KG1 (cell line): Measurements from ENCODE around the gene ENG.
"Not testable (repeated sequence)": the region's sequence is repeated elsewhere in the genome, so short reads cannot be mapped to it uniquely, and the experiment has no call there.

ENCODE experiments used
- DNase-seq: peaks from one replicate; lab custom pipeline; 2025; lab: John Stamatoyannopoulos, UW

The ENG gene

DNA sequence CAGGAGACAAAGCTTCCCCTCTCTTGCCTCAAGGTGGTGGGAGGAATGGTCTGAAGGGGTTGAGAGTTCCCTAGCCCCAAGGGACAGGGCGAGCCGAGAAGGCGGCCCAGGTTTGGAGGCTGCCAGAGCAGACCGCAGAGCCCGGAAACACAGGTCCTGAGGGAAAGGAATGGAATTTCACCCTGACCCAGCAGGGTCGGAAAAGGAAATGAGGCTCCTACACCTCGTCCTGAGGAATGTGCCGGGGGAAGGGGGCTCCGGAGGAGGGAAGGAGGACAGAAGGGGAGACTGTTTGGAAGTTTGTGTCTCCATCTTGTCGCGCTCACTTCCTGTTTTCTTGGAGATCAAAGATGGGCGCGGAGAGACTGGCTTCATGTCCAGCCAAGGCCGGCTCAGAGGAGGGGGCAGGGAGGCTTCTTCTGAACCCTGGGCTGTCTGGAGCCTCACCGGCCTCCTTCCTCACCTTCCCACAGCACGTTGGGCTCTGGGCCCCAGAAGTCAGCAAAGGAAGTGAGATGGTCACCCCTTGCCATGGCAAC lies 9.6 kb downstream of the ENG start:
- no peak for DNase-seq

DNA sequence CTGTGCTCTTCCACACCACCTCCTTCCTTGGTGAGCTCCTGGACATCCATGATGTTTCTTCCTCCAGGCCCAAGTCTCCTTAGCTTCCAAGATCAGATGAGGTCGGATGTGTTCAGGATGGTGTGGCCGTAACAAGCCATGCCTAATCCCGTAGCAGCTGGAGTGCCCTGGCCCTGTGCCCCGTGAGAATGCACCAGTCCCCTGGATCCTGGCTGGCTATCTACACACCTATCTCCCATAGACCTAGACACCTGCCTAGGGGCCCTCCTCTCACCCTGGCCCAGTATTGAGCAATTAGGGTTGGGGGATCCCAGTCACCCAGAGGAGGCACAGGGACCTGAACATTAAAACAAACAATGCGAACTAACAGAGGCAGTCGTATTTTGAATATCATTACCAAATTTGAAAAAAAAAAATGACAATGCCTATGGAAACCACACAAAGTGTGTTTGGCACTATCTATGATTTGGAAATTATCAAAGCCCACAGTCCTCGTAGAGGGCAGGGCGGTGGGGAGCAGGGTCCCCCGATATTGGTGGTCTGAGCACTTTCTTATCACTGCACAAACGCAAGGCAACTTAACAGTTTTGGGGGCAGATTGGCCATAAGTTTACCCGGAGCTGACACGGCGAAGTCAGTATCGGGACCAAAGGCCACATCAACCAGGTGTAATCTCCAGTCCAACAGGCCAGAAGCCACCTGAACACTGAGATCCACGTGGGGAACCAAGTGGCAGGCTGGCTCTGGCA lies 13.2 kb downstream of the ENG start:
- DNase-seq, result no peak

DNA sequence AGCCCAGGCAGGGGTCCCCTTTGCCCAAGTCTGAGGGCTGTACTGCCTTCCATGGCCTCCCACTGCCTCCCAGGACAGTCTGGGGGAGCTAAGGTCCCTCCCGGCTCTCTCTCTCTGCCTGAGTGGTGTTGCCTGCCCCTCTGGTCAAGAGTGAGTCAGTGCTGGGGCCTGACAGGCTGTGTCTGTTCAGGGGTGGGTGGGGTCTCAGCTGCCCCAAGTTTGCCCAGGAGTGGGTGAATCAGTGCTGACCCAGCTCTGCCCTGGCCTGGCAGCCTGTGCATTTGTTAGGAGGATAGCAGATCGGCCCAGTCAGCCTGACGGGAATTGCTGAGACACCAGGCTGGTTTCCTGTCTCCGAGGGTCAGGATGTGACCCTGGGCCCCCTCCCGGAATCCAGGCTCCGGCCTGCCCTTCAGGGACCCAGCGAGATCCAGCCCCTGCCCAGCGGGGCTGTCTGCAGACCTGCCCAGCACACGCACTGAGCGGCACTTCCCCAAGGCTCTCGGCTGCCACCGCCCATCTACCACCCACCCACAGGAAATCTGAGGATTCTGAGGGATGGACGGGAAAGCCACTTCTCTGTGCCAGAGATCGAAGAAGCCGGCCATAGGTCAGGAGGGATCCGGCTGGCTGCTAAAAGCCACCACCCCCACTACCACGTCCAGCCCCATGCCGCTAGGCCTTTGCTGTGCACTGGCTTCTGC lies 15.9 kb downstream of the ENG start:
- no peak for DNase-seq

DNA sequence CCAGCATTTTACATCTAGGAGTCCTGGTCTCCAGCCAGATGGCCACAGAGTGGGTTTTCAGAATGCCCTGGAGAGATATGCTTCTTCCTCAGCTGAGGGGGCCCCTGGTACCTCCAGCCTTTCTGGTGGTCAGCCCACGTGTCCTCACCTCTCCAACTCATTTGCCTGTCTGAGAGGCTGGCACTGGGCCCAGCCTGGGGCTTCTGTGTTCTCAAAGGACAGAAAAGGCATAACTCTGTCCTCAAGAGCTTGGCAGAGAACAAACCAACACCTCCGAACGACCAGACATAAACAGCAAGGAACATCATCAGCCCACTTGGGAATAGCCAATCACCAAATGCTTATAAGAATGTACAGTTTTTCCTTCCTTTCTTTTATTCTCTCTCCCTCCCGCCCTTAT lies 17.1 kb downstream of the ENG start:
- no peak for DNase-seq

DNA sequence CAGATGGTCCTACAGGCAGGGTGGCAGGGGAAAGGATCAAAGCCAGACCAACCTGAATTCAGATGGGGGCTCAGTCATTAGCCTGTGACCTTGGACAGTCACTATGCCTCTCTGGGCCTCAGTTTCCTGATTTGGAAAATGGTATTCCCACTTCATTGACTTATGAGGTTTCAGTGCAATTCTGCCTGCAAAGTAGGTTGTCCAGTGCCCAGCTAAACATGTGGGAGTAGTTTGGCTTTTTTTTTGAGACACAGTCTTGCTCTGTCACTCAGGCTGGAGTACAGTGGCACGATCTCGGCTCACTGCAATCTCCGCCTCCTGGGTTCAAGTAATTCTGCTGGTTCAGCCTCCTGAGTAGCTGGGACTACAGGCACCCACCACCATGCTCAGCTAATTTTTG lies 17.9 kb downstream of the ENG start:
- DNase-seq, result not testable (repeated sequence)

DNA sequence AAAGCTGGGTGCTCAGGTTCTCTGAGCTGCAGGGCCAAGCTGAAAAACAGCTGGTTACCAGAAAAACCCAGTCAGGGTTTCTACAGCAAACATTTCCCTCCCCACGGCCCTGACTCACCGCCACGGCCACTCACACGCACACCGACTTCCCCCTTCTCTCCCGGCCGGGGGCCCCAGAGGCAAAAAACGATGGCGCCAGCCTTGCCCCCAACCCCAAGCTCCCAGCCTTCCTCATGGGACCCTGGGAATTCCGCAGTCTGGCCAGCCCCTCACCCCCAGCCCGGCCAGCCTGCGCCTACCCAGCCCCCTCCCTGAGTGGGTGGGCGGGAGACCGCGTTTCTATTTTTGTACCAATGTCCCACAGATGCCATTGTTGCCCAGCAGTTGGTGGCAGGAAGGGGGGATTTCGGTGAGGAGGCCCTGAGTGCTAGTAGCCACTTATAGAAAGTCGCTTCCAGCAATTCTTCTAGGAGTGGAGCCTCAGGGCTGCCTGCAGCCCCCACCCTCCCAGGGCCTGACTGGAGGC lies 18.4 kb downstream of the ENG start:
- DNase-seq, result no peak

DNA sequence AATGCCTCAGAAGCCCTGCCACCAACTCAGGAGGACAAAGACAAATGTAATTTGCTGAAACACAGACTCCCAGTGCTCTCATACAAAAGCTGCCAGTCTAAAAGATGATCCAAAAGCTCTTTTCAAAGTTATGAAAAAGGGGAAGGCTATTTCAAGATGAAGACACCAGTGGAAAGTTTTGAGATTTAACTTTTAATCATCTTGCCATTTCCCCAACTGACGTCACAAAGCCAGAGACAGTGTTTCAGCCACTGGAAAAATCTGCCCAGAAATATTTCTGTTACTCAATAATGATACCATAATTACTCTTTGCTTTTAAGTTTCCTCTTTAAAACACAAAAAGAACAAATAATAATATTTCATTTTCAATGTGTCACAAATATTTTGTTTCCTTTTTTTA lies 20.9 kb downstream of the ENG start:
- DNase-seq, result no peak

DNA sequence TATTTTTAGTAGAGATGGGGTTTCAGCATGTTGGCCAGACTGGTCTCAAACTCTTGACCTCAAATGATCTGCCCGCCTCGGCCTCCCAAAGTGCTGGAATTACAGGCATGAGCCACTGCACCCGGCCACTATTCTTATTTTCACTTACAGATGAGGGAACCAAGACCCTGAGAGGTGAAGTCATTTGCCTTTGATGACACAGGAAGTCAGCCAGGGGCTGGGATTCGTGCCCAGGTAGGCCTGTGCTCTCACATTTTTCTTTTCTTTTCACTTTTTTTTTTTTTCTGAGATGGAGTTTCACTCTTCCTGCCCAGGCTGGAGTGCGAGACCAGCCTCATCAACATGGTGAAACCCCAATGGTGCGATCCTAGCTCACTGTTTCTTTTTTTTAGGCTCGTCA lies 22.2 kb downstream of the ENG start:
- DNase-seq, result no peak

DNA sequence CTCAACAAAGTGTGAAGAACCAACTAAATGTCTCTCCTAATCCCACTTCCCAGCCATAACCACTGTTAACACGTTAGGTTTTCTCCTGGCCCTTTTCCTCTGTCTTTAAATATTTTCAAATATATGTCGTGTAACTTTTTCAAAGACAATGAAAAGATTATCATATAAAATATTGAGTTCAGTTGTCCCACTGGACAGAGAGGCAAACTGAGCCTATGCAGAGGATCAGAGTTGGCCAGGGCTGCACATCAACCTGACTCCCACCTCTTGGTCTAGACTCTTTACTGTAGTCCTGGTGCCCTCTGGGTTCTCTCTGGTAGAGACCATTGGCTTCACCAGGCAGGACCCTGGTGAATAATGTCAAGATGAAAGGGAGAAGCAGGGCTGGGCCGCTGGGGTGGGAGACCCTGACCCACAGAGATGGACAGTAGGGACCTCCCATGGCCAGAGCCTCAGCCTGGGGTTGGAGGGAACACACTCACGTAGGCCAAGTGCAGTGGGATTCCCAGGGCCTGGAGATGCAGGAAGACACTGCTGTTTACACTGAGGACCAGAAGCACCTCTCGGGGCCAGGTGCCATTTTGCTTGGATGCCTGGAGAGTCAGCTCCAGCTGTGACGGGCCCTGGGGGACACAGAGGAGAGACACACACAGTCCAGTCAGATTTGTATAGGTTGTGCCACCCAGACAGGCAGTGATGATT lies 25.1 kb downstream of the ENG start:
- DNase-seq, result no peak

DNA sequence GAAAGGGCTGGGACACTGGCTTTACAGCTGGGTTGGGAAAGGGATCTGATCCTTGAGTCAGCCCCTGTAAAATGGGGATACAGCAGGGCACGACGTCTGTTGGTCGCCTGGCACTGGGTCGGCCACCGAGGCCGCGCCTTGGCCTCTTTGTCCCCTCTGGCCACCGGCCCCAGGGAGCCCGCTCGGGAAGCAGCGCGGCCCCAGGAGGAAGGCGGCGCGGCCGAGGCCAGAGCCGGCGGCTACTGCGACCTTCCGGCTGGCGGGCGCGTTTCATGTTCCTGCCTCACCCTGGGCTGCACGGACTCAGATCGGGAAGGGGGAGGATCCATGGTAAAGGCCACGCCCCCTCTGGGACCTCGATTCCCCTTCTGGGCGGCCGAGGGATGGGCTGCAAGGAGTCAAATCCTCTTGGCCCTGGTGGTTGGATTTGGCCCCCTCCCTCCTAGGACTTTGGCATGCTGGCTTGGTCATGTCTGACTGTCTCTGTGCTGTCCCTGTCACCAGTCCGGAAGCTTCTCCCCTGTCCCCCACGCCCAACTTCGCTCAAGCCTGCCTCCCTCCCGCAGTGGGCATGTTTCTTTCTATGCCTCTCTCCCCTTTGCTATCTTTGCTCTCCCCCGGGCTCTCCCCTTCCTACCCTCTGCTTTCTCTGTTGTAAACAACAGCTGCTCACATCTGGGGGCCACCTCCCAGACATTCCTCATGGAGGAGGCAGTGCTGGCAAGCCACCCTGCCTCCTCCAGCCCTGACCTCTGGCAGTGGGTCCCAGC lies 26.0 kb downstream of the ENG start:
- no peak for DNase-seq

DNA sequence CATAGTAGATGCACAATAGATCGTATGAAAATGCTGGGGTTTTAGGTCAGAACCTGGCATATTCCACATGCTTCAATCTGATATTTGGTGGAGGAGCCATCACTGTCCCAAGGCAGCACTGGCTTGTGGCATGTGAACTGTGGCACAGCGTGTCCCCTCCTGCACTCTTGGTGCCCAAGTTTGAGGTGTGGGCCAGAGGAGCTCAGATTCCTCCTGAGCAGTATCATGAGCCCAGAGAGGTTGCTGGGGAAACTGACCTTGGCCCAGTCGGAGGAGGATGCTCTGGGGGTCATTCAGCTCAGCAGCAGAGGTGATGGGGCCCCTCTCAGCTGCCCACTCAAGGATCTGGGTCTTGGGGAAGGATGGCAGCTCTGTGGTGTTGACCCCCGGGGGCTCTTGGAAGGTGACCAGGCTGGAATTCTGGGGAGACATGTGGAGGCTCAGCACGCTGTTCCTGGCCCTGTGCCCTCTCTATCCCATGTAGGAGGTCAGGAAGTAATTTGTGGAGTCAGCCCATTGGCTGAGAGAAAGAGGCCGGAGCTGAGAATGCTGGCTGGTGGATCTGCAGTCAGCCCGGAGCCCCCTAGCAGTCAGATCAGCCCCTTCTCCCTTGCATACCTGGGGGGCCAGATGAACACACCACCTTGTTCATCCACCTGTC lies 28.1 kb downstream of the ENG start:
- no peak for DNase-seq

DNA sequence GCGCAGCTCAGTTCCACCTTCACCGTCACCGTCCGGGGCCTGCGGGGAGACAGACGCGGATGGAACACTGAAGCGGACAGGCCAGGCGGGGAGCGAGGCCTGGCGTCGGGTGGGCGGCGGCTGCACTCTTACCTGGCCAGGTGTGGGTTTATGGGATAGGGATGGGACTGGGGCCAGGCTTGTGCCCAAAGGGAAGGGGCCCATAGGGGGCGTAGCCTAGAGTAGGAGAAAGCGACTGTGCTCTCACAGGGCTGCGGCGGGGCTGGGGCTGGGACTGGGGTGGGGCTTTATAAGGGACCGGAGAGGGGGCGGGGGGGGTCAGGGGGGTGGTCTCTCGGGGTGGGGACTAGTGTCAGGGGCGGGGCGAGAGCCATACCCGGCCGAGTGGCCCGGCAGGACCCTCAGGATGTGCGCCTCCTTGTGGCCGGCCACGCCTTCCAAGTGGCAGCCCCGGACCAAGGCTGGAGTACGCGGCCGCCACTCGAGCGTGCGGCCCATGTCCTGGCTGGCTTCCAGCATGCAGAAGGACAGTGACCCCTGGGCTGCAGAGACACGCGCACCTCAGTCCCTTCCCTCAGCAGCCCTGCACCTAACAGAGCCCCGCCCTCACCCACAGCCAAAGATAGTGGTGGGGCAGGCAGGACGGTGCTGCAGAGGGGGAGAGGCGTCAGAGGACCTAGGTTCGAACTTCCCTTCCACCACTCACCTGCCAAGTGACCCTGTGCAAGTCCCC lies 29.0 kb downstream of the ENG start:
- DNase-seq, result no peak

DNA sequence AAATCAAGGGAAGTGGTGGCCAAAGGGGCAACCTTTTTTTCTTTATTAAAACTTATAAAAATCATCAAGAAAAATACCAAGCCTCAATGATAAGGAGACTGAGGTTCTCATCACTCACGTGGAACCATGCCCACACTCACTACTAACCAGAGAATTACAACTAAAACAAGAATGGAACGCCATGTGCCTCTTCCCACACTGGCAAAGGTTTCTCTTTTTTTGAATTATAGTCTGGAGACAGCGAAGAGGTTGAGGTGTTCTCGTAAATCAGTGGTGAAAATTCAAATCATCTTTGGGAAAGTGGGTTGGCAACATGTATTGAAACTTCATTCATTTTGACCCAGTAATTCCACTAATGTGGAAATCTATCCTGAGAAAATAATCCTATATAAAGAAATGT lies 32.4 kb downstream of the ENG start:
- DNase-seq, result no peak

DNA sequence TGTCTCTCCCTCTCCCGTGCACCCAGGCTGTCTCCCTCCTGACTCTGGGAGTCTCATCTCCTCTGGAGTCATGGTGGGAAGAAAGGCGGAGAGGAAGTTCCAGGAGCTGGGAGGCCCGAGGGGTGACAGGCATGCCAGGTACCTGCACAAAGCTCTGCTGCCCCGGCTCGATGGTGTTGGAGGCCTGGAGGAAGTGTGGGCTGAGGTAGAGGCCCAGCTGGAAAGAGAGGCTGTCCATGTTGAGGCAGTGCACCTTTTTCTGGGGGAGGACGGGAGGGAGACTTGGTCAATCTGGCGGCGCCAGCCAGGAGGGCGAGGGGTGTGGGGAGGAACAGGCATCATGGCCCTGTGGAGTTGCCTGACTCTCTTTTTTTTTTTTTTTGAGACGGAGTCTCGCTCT lies 35.9 kb downstream of the ENG start:
- DNase-seq, result no peak

DNA sequence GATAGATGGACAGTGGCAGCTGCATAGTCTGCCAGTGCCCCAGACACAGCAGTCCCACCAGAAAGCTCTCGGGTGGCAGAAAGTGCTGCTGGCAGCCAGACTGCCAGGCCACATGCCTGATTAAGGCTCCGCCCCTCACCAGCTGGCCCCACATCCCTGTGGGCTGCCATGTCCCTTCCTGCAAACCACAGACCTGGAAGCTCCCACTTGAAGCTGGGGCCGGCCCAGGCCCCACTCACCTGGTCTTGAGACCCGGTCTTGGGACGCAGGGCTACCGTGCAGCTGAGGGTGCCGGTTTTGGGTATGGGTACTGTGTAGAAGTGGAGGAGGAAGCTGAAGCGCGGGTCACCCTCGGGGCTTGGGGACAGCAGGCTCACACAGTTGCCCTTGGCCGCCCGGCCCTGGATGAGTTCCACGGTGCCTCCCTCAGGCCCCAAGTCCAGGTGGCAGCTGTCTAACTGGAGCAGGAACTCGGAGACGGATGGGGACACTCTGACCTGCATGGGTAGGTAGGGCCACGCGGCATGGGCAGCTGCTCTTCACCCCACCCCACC lies 36.5 kb downstream of the ENG start:
- no peak for DNase-seq

DNA sequence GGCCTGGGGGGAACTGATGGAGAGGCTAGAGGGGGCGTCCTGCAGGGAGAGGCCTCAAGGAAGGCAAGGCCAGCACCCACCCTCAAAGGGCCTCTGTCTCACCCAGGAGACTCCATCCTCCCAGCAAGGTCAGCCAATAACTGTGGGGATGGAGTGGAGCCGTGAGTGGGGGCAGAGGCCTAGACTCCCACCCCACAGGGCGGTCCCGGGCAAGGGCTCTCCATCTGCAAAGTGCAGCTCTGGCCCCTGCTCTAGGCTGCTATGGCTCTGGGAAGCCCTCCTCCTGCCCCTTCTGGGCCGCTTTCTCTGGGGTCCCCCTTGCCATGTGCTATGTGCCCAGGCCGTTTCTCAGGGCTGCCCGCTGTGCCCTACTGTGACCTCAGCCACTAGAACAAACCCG lies 37.7 kb downstream of the ENG start:
- no peak for DNase-seq

DNA sequence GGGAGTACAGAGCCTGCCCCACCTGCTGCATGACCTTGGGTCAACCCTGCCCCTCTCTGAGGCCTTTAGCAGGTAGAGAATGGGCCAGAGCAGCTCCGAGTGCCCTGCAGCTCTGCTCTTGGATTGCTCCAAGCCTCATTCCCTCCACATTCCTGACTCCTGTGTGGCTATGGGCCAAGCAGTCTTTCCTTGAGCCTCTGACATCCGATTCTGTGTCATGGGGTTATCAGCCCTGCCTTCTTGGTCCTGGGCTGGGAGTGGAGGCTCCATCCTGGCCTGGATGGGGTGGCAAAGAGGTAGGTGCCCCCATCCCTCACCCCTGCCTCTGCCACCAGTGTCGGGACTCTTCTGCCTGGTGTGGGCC lies 38.1 kb downstream of the ENG start:
- DNase-seq, result no peak

DNA sequence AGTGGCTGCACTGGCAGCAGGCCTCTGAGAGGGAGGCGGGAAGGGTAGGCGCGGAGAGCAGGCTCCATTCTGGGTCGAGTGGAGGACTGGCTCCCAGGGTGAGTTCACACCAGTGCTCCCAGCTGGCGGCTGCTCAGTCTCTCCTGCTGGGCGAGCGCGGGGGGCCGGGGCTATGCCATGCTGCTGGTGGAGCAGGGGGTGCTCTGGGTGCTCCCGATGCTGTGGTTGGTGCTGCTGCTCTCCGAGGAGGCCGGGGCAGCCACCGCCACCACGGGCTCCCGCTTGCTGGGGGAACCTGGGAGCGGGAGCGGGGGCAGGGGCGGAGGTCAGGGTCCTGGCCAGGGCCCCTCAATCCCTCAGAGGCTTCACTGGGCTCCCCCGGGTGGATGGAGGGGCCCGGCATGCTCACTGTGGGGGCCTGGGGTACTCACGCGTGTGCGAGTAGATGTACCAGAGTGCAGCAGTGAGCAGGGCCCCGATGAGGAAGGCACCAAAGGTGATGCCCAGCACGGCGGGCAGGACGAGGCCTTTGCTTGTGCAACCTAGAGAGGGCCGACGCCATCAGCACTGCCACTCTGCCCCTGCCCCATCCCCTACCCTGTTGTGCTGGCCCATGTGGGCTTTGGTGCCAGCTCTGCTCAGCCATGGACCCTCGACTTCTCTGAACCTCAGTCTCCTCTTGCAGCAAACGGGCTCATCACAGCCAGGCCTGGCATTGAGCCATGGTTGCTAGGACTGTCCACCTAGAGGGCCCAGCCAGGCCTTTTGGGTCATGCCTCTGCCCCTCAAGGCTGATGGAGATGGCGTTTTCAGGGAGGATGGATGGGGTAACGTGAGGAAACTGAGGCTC lies 38.7 kb downstream of the ENG start:
- DNase-seq, result no peak
